T-helper 22 cell (primary cell): ENCODE results near the gene TUBGCP5.
A peak's percentile ranks its signal among the peaks of the same experiment; 100 is the strongest.
"Not testable (repeated sequence)": the region's sequence is repeated elsewhere in the genome, so short reads cannot be mapped to it uniquely, and the experiment has no call there.

Experiments used
- DNase-seq: peaks from one replicate; pipeline ENCODE4 v3.0.0-alpha.2; 2020; ENCODE audit warnings: low read depth

The TUBGCP5 gene

DNA sequence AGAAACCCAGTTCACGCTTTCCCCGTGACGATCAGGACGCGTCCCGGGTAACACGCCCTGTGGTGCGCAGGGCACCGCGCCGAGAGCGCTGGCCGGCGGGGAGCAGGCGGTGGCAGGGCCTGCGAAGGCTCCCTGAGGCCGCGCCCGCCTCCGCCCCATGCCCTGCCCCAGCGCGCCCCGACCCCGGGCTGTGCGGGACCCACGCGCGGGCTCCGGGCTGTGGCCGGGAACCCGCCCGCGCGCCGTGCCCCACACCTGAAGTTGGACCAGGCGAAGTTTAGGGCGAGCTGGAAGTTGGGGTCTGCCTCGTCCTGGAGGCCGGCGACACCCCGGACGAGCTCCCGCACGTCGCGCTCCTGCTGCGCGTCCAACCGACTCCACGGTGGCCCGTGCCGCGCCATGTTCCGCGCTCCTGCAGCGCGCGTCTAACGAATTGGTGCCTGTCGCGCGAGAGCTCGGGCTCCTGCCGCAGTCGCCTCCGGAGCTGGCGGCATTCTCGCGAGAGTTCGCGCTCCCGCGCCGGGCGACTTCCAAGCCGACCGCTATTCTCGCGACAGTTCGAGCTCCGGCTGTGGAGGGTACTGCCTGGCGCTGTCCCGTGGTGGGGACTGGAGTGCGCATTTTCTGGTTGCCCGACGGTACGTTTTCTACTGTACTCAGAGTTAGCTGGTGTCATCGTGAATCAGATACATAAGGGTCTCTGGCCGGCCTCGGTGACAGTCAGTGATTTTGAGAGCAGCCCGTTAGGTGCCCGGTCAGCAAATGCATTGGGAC lies at the start of gene TUBGCP5:
TUBGCP5 (minus strand) TSS at position 427 of the 774 bp plus-strand sequence; CDS start at position 401, 26 bp downstream.
- DNase-seq, result peak; percentile 95

DNA sequence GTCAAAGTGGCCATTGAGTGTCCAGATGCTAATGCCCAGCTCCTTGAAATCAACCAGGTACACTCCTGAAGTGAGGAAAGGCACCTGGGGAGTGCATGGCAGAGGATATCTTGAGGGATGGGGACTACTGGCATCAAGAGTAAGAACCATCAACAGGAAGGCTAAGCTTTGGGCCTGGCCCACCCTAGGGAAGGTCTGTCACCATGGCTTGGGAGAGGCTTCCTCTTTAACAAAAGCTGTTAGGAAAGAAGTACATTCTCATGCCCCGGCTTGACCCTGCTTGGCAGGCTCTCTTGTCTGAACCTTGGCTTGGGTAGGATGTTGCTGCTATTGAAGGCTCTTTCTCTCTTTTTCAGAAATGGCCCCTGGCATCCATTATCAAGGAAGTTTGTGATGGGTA lies 43.7 kb upstream of the TUBGCP5 start:
- DNase-seq, result no peak

DNA sequence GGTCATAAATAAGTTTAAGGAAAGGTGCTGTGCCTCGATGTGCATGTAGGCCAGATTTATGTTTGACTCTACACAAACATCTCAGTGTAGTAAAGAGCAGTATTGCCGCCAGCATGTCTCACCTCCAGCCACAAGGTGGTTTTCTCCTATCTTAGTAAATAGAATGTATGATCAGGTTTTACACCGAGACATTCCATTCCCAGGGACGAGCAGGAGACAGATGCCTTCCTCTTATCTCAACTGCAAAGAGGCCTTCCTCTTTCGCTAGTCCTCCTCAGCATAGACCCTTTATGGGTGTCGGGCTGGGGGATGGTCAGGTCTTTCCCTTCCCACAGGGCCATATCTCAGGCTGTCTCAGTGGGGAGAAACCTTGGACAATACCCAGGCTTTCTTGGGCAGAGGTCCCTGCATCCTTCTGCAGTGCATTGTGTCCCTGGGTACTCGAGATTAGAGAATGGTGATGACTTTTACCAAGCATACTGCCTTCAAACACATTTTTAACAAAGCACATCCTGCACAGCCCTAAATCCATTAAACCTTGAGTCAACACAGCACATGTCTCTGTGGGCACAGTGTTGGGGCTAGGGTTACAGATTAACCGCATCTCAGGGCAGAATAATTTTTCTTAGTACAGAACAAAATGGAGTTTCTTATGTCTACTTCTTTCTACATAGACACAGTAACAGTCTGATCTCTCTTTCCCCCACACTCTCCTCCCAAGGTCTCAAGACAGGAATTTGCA lies 42.8 kb upstream of the TUBGCP5 start:
- DNase-seq, result not testable (repeated sequence)

DNA sequence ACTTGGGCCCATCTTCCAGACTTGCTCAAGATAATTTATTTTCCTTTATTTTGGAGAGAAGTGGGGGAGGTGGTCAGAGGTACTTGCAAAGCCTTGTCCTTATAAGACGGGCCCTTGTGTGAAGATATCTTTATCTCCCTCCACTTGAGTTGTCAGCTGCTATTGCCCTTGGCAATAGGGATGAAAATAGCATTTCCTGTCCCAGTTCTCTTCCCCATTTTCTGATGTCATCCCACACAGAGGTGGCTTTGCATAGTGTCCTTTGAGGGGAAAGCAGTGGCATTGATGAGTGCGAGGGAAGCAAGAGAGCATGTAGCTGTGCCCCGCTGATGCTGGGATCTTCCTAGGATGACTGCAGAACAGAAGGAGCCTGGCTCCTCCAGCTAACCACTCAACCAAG lies 41.9 kb upstream of the TUBGCP5 start:
- no peak for DNase-seq

DNA sequence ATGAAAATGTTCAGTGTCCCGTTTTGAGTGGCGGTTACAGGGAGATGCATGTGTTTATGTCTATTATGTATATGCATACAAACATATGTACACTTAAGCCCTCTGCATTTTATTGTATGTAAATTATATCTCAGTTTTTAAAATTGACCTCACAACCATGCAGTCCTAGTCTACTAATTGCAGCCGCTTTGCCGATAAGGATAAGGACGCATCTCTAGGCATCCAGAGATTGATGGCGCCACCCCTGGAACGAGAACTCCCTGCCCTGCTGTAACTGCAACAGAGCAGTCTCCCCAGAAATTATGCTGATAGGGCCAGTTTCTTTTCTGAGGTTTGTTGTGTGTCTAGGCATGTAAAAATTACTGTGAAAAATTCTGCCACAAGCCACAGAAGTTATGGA lies 40.4 kb upstream of the TUBGCP5 start:
- no peak for DNase-seq

DNA sequence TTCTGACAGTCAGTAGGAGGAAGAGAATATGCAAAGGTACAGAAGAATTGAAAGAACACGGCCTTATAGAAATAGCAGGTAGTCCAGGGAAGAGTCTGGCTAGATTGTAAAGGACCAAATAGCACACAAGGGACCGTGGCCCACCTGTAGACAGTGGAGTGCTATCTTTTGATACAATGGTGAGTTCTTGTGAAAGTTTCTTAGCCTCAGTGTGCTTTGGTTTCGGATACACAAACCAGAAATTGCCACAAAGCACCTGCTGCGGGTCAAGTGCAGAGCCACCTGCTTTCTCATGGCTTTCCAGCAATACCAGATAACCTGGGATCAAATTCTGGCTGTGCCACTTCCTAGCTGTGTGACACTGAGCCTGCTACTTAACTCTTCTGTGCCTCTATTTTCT lies 36.6 kb upstream of the TUBGCP5 start:
- DNase-seq, result no peak

DNA sequence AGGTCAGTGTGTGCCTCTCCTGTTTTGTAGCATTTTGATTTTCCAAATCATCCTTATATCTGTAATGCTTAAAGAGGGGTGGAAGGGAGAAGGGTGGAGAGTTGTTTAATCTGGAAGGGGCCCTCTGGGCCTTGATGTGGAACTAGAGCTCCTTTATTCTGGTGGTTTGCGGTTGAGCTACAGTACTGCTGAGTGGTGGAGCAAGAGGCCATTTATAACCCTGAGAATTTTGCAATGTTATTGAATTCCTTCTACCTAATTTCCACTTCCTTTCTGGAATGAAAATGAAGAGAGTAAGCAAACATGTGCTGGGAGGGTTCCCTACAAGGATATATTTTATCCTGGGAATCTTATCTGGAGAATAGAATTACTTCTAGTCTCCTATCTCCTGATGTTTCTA lies 35.3 kb upstream of the TUBGCP5 start:
- no peak for DNase-seq

DNA sequence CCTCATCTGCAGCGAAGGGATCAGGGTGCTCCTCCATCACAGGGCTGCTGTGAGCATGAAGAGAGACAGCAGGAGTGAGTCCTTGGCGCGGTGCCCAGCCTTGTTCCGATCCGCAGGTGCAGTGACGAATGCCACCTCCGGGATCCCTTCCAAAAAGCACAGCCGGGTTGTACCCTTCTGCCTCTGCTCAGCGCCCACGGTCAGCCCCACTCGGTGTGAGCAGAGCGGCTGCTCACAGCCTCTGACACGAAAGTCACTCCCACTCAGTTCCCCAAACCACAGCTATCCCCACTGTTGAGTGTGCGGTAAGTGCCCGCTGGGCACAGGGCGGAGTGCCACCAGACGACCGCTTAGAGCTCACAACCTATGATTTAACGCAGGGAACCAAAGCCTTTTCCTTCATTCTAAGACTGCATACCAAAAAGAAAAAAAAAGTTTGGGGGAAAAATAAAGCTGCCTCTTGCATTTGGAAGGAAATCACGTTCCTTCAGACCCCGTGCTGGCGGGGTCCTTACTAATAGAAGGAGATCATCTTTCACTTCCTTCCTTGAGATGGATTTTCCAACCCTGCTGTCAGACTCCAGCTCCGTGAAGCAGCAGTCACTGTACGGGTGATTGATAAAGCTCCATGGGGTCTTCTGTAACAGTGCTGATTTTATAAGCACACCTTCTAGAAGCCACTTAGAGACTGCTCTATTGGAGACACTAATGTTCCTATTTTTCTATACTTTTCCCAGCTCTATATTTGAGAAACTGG lies 34.7 kb upstream of the TUBGCP5 start:
- no peak for DNase-seq

DNA sequence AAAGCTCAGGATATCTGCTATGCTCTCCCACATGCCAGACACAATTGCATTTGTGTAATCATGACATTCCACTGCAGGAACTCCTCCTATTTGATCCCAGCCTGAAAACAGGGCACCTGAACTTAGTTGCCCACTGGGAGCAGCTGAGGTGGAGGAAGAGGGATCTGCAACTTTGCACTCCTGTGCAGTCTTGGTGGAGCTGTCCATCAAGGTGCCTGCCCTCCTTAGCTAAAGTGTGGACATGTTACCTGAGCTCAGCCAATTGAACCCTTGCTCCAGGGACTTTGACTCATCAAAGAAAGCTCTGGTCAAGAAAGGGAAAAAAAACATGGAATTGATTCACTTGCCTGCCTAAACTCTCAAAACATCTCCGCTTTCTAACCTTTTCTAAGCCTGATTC lies 33.3 kb upstream of the TUBGCP5 start:
- DNase-seq, result no peak

DNA sequence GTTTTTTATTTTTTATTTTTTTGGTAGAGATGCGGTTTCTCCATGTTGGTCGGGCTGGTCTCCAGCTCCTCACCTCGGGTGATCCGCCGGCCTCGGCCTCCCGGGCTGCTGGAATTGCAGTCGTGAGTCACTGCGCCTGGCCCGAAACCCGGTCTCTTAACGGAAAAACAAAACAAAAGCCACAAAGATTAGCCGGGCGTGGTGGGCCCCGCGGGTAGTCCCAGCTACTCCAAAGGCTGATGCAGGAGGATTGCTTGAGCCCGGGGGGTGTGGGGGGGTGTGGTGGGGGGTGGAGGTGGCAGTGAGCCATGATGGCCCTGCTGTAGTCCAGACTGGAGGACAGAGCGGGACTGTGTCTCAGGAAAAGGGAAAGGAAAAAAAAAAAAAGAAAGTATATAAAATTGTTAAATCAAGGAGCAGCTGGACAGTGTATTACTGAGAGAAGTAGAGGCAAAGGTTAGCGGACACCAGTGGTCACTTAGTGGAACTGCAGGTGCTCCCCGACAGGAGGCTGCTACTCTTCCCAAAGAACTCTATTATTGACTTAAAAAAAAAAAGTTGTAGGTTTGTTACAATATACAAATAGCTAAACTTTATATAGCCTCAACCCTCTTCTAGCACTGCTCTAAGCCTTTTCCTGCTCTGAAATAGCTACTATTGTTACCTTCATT lies 30.3 kb upstream of the TUBGCP5 start:
- no peak for DNase-seq

DNA sequence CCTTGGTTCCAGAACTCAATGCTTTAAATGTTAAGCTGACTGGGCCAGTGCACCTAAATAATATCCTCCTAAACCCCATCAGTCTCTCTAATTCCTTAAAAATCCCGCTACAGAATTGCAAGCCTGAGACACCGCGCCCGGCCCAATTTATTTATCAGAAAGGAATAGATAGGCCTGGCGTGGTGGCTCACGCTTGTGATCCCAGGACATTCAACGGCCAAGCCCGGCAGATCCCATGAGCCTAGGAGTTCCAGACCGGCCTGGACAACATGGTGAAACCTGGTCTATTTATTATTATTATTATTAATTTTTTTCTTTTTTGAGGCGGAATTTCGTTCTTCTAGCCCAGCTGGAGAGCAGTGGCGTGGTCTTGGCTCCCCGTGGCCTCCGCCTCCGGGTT lies 28.0 kb upstream of the TUBGCP5 start:
- DNase-seq, result no peak

DNA sequence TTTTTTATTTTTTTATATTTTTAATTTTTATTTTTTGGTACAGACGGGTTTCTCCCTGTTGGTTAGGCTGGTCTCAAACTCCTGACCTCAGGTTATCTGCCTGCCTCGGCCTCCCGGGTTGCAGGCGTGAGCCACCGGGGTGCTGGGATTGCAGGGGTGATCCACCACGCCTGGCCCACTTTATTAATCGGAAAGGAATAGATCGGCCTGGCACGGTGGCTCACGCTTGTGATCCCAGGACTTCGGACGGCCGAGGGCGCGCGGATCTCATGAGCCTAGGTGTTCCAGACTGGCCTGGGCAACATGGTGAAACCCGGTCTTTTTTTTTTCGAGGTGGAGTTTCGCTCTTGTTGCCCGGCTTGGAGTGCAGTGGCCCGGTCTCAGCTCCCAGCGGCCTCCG lies 26.5 kb upstream of the TUBGCP5 start:
- no peak for DNase-seq

DNA sequence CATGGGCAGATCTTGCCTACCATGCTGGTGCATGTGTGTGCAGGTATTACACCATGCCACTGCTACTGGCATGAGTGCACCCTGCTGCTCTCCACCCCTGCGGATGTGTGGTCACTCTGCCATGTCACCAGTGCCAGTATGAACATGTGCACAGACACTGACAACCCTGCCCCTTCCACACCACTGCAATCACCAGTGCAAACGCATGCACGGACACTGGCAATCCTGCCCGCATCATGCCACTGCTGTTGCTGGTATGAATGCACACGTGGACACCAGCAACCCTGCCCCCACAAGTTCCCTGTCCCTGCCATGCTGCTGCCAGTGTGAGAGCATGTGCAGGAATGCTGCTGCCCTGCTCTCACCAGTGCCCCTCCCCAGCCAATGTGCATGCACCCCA lies 24.8 kb upstream of the TUBGCP5 start:
- no peak for DNase-seq

DNA sequence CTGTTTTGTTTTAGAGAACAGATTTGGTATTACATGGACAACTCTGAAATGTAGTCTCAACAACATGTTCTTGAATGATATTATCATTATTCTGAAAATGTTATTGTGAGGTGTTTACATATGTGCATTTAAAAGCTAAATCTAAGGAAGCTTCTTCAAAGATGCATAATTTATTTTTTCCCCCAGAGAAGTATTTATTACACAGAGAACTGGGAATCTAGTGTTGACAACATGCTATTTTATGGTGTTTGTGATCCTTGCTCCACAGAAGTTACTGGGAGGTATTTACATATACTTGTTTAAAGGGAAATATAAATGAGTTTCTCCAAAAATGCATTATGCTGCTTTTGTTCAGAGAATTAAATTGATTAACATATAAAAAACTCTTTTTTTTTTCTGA lies 18.3 kb upstream of the TUBGCP5 start:
- DNase-seq, result no peak

DNA sequence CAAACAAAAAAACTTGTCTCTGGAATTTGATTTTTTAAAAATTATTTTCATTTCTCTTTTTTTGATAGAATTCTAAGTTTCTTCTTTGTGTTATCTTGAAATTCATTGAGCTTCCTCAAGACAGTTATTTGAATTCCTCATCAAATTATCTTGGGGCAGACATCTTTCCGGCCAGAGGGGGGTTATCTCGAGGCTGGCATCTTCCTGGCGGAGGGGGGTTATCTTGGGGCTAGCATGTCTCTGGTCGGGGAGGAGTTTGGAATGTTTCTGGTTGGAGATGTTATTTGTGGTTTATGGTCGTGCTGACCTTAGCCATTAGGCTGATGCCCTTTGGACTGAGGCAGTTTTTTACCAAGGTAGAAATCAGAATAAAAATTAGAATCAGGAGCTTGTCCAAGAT lies 15.9 kb upstream of the TUBGCP5 start:
- DNase-seq, result no peak

DNA sequence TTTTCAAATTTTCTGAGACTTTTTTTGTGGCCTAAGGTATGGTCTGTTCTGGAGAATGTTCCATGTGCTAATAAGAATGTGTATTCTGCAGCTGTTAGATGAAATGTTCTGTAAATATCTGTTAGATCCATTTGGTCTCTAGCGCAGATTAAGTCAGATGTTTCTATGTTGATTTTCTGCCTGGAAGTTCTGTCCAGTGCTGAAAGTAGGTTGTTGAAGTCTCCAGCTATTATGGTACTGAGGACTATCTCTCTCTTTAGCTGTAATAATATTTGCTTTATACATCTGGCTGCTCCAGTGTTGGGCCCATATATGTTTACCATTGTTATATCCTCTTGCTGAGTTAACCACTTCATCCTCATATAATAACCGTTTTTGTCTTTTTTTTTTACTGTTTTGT lies 13.2 kb upstream of the TUBGCP5 start:
- DNase-seq, result no peak

DNA sequence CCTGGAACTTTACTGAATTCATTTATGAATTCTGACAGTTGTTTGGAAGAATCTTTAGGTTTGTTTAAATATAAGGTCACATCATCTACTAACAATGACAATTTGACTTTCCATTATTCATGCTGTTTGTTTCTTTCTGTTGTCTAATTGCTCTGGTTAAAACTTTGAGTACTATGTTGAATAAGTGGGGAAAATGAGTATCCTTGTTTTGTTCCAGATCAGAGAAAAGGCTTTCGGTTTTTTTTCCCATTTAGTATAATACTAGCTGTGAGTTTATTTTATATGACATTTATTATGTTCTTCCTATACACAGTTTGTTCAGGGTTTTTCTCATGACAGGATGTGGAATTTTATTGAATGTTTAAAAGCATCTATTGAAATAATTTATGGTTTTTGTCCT lies 11.3 kb upstream of the TUBGCP5 start:
- no peak for DNase-seq

DNA sequence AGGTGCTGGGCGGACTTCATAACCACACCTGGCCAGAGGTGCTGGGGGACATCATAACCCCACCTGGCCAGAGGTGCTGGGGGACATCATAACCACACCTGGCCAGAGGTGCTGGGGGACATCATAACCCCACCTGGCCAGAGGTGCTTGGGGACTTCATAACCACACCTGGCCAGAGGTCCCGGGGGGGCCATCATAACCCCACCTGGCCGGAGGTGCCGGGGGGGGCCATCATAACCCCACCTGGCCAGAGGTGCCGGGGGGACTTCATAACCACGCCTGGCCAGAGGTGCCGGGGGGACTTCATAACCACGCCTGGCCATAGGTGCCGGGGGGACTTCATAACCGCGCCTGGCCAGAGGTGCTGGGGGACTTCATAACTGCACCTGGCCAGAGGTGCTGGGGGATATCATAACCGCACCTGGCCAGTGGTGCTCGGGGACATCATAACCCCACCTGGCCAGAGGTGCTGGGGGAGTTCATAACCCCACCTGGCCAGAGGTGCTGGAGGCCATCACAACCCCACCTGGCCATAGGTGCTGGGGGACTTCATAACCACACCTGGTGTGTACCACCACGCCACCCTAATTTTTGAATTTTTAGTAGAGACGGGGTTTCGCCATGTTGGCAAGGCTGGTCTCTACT lies 10.7 kb upstream of the TUBGCP5 start:
- DNase-seq, result no peak

DNA sequence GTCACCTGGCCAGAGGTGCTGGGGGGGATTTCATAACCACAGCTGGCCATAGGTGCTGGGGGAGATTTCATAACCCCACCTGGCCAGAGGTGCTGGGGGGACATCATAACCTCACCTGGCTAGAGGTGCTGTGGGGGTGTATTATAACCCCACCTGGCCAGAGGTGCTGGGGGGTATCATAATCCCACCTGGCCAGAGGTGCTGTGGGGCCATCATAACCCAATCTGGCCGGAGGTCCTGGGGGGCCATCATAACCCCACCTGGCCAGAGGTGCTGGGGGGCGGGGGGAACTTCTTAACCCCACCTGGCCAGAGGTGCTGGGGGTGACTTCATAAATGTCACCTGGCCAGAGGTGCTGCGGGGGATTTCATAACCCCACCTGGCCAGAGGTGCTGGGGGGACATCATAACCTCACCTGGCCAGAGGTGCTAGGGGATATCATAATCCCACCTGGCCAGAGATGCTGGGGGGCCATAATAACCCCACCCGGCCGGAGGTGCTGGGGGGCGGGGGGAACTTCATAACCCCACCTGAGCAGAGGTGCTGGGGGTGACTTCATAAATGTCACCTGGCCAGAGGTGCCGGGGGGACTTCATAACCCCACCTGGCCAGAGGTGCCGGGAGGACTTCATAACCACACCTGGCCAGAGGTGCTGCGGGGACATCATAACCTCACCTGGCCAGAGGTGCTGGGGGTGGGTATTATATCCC lies 9.4 kb upstream of the TUBGCP5 start:
- DNase-seq, result not testable (repeated sequence)

DNA sequence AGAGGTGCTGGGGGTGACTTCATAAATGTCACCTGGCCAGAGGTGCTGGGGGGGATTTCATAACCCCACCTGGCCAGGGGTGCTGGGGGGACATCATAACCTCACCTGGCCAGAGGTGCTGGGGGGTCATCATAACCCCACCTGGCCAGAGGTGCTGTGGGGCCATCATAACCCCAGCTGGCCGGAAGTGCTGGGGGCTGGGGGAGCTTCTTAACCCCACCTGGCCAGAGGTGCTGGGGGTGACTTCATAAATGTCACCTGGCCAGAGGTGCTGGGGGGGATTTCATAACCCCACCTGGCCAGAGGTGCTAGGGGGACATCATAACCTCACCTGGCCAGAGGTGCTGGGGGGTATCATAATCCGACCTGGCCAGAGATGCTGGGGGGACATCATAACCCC lies 4.6 kb upstream of the TUBGCP5 start:
- DNase-seq, result not testable (repeated sequence)

DNA sequence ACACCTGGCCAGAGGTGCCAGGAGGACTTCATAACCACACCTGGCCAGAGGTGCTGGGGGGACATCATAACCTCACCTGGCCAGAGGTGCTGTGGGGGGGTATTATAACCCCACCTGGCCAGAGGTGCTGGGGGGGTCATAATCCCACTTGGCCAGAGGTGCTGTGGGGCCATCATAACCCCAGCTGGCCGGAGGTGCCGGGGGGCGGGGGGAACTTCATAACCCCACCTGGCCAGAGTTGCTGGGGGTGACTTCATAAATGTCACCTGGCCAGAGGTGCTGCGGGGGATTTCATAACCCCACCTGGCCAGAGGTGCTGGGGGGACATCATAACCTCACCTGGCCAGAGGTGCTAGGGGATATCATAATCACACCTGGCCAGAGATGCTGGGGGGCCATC lies 4.2 kb upstream of the TUBGCP5 start:
- not testable (repeated sequence) for DNase-seq
